K562 (cell line): Measurements from ENCODE around the gene SLC7A11. TPM values are rescaled to one million over a fixed set of nuclear protein-coding genes. Genes with fewer than 3 reads are reported as not detected.
A peak's percentile ranks its signal among the peaks of the same experiment; 100 is the strongest.

ENCODE experiments used
- ATAC-seq: fragments of 200-7000 bp; cut with Tn5 transposase; 3 replicates; pipeline ENCODE4 v1.9.1; 2020; ENCODE audit warnings: moderate library complexity
- BruUV-seq: library from RNA; stranded (reverse); fragments of 400-500 nt; replicated peaks from 2 replicates; lab custom pipeline; 2021; lab: Mats Ljungman, UMichigan
- CTCF ChIA-PET: fragments of 300-600 bp; formaldehyde crosslinking; extraction: SDS; loops from one replicate; lab custom pipeline; 2021; ENCODE audit warnings: low intra/inter-chr PET ratio; lab: Yijun Ruan, JAX
- POLR2A ChIA-PET: fragments of 300-600, 350-650 bp; sonication (Branson Sonifier 250); formaldehyde crosslinking; extraction: SDS; loops from one replicate; lab custom pipeline; 2021; ENCODE audit warnings: antibody characterized with exemption, inconsistent platforms; lab: Yijun Ruan, JAX
- DNase-seq, 4 experiments: peaks; one replicate each; pipeline versions ENCODE4 v3.0.0 to v3.0.0-alpha.2; 2011 to 2018; ENCODE audit warnings: low spot score in 3 of 4, mixed read lengths in 3 of 4; ENCODE audit errors: extremely low read depth in 1 of 4
- FAIRE-seq: peaks from 2 replicates; lab custom pipeline; 2011; peaks lifted over from hg19 to GRCh38; lab: Jason Lieb, UNC
- H2AFZ ChIP-seq: 2 replicates; pipeline ENCODE4 v1.6.0; 2011; ENCODE audit warnings: low read depth, low read length, control low read depth, inconsistent platforms
- H3K27ac ChIP-seq: fragments of 200-600 bp; 3 replicates; pipeline ENCODE4 v1.8.0; 2011; ENCODE audit warnings: low read depth, mild to moderate bottlenecking, control low read depth, inconsistent platforms, low read length, moderate library complexity, mixed read lengths; ENCODE audit errors: extremely low read depth
- H3K27me3 ChIP-seq, 2 experiments: fragments of 300-600 bp in 1 of 2; 2 replicates in 1 of 2; 3 replicates in 1 of 2; pipeline versions ENCODE4 v1.6.0 to v1.8.0; 2011; ENCODE audit warnings: inconsistent platforms in 2 of 2, low read length in 2 of 2, mild to moderate bottlenecking in 1 of 2, mixed read lengths in 1 of 2, moderate library complexity in 1 of 2; ENCODE audit not compliant: control insufficient read depth in 2 of 2, insufficient read depth in 2 of 2
- H3K36me3 ChIP-seq: fragments of 300-600 bp; 3 replicates; pipeline ENCODE4 v1.8.0; 2011; ENCODE audit warnings: mild to moderate bottlenecking, low read length, inconsistent platforms; ENCODE audit not compliant: control insufficient read depth, insufficient read depth
- H3K4me1 ChIP-seq, 2 experiments: fragments of 200-600 bp in 1 of 2; replicated peaks in 1 of 2; 2 replicates in 1 of 2; 3 replicates in 1 of 2; pipeline versions ENCODE4 v1.5.1 to v1.8.0; 2011; ENCODE audit warnings: inconsistent platforms in 2 of 2, low read length in 2 of 2, mild to moderate bottlenecking in 1 of 2, mixed read lengths in 1 of 2, moderate library complexity in 1 of 2; ENCODE audit not compliant: control insufficient read depth in 2 of 2, insufficient read depth in 2 of 2
- H3K4me2 ChIP-seq: 2 replicates; pipeline ENCODE4 v1.6.1; 2011; ENCODE audit warnings: low read length, control low read depth, inconsistent platforms, mixed read lengths; ENCODE audit not compliant: insufficient read depth
- H3K4me3 ChIP-seq: fragments of 200-600 bp; sonication (generic), shearing (Covaris generic); 2 replicates; pipeline ENCODE4 v1.5.1; 2016; ENCODE audit warnings: control low read depth, inconsistent platforms
- H3K79me2 ChIP-seq: fragments of 200-600 bp; 3 replicates; pipeline ENCODE4 v1.8.0; 2011; ENCODE audit warnings: low read length, inconsistent platforms; ENCODE audit not compliant: control insufficient read depth, insufficient read depth
- H3K9ac ChIP-seq, 2 experiments: 2 replicates each; pipeline versions ENCODE4 v1.6.0 to v1.6.1; 2011; ENCODE audit warnings: low read depth in 2 of 2, low read length in 2 of 2, control low read depth in 1 of 2, inconsistent platforms in 1 of 2, mild to moderate bottlenecking in 1 of 2, mixed read lengths in 1 of 2; ENCODE audit not compliant: insufficient read depth in 1 of 2
- H3K9me1 ChIP-seq: one replicate; pipeline ENCODE4 v1.6.0; 2011; ENCODE audit warnings: inconsistent platforms, mild to moderate bottlenecking, low read length, moderate library complexity; ENCODE audit not compliant: control insufficient read depth, insufficient read depth
- H3K9me3 ChIP-seq: replicated peaks from 2 replicates; pipeline ENCODE4 v1.5.1; 2011; ENCODE audit warnings: low read depth, low read length, inconsistent platforms; ENCODE audit not compliant: control insufficient read depth, insufficient read depth
- H4K20me1 ChIP-seq: replicated peaks from 2 replicates; pipeline ENCODE4 v1.6.1; 2011; ENCODE audit warnings: low read length, inconsistent platforms, mixed read lengths; ENCODE audit not compliant: control insufficient read depth, insufficient read depth
- AFF4 ChIP-seq: sonication (generic); formaldehyde crosslinking; IDR thresholded peaks from 2 replicates; pipeline ENCODE4 v1.8.0; 2023; ENCODE audit warnings: mild to moderate bottlenecking, missing genetic modification reagents
- CAMTA2 ChIP-seq: fragments of 250-450 bp; sonication (Bioruptor Pico); conservative IDR thresholded peaks from 2 replicates; pipeline ENCODE4 v1.5.1; 2022
- DIDO1 ChIP-seq: fragments of 450-650 bp; IDR thresholded peaks from 2 replicates; pipeline ENCODE4 v1.6.1; 2016; ENCODE audit warnings: low read depth, missing biosample characterization, missing genetic modification characterization
- DPF2 ChIP-seq: fragments of 450-650 bp; IDR thresholded peaks from 2 replicates; pipeline ENCODE4 v1.6.1; 2016
- EP400 ChIP-seq: fragments of 450-650 bp; IDR thresholded peaks from 2 replicates; pipeline ENCODE4 v1.6.1; 2017; ENCODE audit warnings: antibody characterized with exemption, mild to moderate bottlenecking, moderate library complexity
- FOSL1 ChIP-seq: fragments of 200-800 bp; sonication (Bioruptor generic); conservative IDR thresholded peaks from 2 replicates; pipeline ENCODE4 v1.6.1; 2016; ENCODE audit warnings: missing genetic modification characterization, missing compliant biosample characterization
- FUS ChIP-seq: fragments of 200-400 bp; formaldehyde crosslinking; optimal IDR thresholded peaks from 2 replicates; pipeline ENCODE3; 2017; ENCODE audit warnings: low read depth, low read length
- HNRNPUL1 ChIP-seq: fragments of 200-400 bp; formaldehyde crosslinking; IDR thresholded peaks from 2 replicates; pipeline ENCODE4 v1.6.1; 2017; ENCODE audit warnings: low read length
- TBP ChIP-seq: optimal IDR thresholded peaks from 2 replicates; pipeline ENCODE3; 2011; ENCODE audit warnings: low read depth, low read length, improper control_type of control experiment
- TCF7L2 ChIP-seq: fragments of 150-350 bp; IDR thresholded peaks from 2 replicates; pipeline ENCODE4 v1.6.1; 2016; ENCODE audit warnings: low read depth, mild to moderate bottlenecking, low read length, moderate library complexity
- TGIF2 ChIP-seq: sonication (generic); formaldehyde crosslinking; IDR thresholded peaks from 2 replicates; pipeline ENCODE4 v1.8.1; 2022; ENCODE audit warnings: mild to moderate bottlenecking, missing genetic modification reagents, moderate library complexity
- ZNF175 ChIP-seq: fragments of 200-800 bp; sonication (Bioruptor generic); IDR thresholded peaks from 2 replicates; pipeline ENCODE4 v1.6.1; 2016; ENCODE audit warnings: low read depth, mild to moderate bottlenecking, missing genetic modification characterization, missing compliant biosample characterization
- ZNF512 ChIP-seq: IDR thresholded peaks from 2 replicates; pipeline ENCODE4 v1.6.1; 2016; ENCODE audit warnings: missing genetic modification characterization, missing compliant biosample characterization
- ZNF655 ChIP-seq: fragments of 250-450 bp; sonication (Bioruptor Pico); IDR thresholded peaks from 2 replicates; pipeline ENCODE4 v1.5.0; 2021
- WGBS: fragments of 100-300 bp; shearing (Covaris generic); methylation state at CpG from one replicate; pipeline ENCODE4 v1.1.6; 2016; ENCODE audit warnings: low coverage, mixed read lengths; ENCODE audit not compliant: insufficient coverage; ENCODE audit errors: missing lambda C conversion rate; 5-methylcytosine and 5-hydroxymethylcytosine counted together
- in situ Hi-C: fragments of 300-500 bp; cut with MboI; formaldehyde crosslinking; loops from 4 replicates; pipeline ENCODE4 v1.15.0; 2018; ENCODE audit warnings: inconsistent platforms, mixed read lengths
- intact Hi-C: fragments of 100-400 bp; cut with micrococcal nuclease; formaldehyde crosslinking; loops from 2 replicates; pipeline ENCODE4 v1.14.2; 2022
- polyA plus RNA-seq, 8 experiments: library from polyadenylated mRNA; depleted of rRNA in 4 of 8; stranded (reverse) in 5 of 8; unstranded in 3 of 8; fragments of >200 nt; fragmentation: Nextera tagmentation in 2 of 8; fragmentation: Illumina TruSeq in 1 of 8; extraction: Ambion mirVana in 2 of 8; extraction: Trizol in 1 of 8; gene quantifications; 2 replicates each; pipeline versions ENCODE4 v1.2.1 to v1.2.3, GENCODE V29; 2011 to 2014; ENCODE audit warnings: inconsistent platforms in 1 of 8, missing spikeins in 1 of 8
- total RNA-seq, 7 experiments: library from RNA; depleted of rRNA in 6 of 7; stranded (reverse); fragments of >200 nt in 6 of 7; fragmentation: Illumina TruSeq in 2 of 7; extraction: Trizol in 2 of 7; gene quantifications; 2 replicates each; pipeline versions ENCODE4 v1.2.1 to v1.2.3, GENCODE V29; 2011 to 2021; ENCODE audit warnings: low replicate concordance in 1 of 7

Gene SLC7A11
- total and polyA plus RNA-seq, 9 of the 15 experiments (the other 6 are each of a cell fraction or from before 2014, with no cell fraction given), result 4.5 to 26.1 (median 13.5) TPM

GRCh38 chr4:138262030-138262429, 19.9 kb upstream of the SLC7A11 start (continued):
- no peak for TF ChIP-seq AFF4 (CRISPR knock-in tag)
- TF ChIP-seq ZNF512 (tag), result no peak
- TF ChIP-seq TBP, result no peak

- FAIRE-seq (no peak), ATAC-seq (no peak), DNase-seq (no peak)
- Histone ChIP-seq H3K4me2 (no peak overlapping the region), H4K20me1 (no peaks in the 10 kb centered on the region), H3K9me1 (no peaks in the 10 kb centered on the region), H3K4me1 (peaks cover 0 to 15% of the 10 kb centered on the region in 2 experiments; a peak in 3 of 5 replicates), H3K9me3 (no peaks in the 10 kb centered on the region), H3K27ac (no peak overlapping the region), H2AFZ (peak overlapping the region; percentile 57; the same call in 1 of the 2 replicates), H3K79me2 (no peaks in the 10 kb centered on the region), H3K36me3 (no peaks in the 10 kb centered on the region), H3K27me3 (no peaks in the 10 kb centered on the region), H3K4me3 (no peak overlapping the region), H3K9ac (no peak overlapping the region)
- WGBS, result 16% methylated on average over 2 of the region's 2 CpGs
- in situ Hi-C loops, result no loop called here
- intact Hi-C loops, result no loop called here
- POLR2A ChIA-PET, result no interaction called here
- CTCF ChIA-PET, result interaction anchor here (0.7 kb wide), 1 partner anchor 45 kb away, joined by 3 read pairs; no protein-coding TSS in a partner anchor
- no TSS peak for BruUV-seq
- TF ChIP-seq HNRNPUL1, result no peak
- no peak for TF ChIP-seq ZNF655 (CRISPR knock-in tag)
- no peak for TF ChIP-seq CAMTA2 (CRISPR knock-in tag)
- TF ChIP-seq ZNF175 (CRISPR knock-in tag), result no peak
- 0 out of 2 replicates have a peak, but pooled peaks have one; percentile 19 for TF ChIP-seq DPF2
- no peak for TF ChIP-seq TGIF2
- no peak for TF ChIP-seq FUS
- TF ChIP-seq EP400, result peak; percentile 18; the same call in 1 of the 2 replicates
- no peak for TF ChIP-seq DIDO1
- TF ChIP-seq TCF7L2, result no peak
- TF ChIP-seq FOSL1 (tag), result peak; percentile 76
These were observed 17.7 kb upstream of the SLC7A11 start for GRCh38 chr4:138259824-138260223.
